Naive B cell (primary cell): ENCODE measurements around the gene GRK1. TPM values are rescaled to one million over a fixed set of nuclear protein-coding genes. Genes with fewer than 3 reads are reported as not detected.

Source experiments
- ATAC-seq, 2 donors: fragments of 150-1000 bp; cut with Tn5 transposase; 2 replicates each; pipeline ENCODE4 v1.10.0; 2021; ENCODE audit warnings: low read depth in 2 of 2, mild to moderate bottlenecking in 2 of 2, moderate library complexity in 2 of 2
- DNase-seq: peaks from one replicate; pipeline ENCODE4 v3.0.0; 2022
- H3K27ac Mint-ChIP-seq, 6 donors: one replicate each; pipeline ENCODE4 v1.8.0; 2020 to 2022; ENCODE audit warnings: mild to moderate bottlenecking in 6 of 6, mixed read lengths in 6 of 6, moderate library complexity in 5 of 6, inconsistent platforms in 2 of 6
- H3K27me3 Mint-ChIP-seq, 3 donors: one replicate each; pipeline ENCODE4 v1.8.0; 2021 to 2022; ENCODE audit warnings: mixed read lengths in 3 of 3, mild to moderate bottlenecking in 1 of 3
- H3K36me3 Mint-ChIP-seq, 2 donors: one replicate each; pipeline ENCODE4 v1.8.0; 2020 to 2022; ENCODE audit warnings: mixed read lengths in 2 of 2, inconsistent platforms in 1 of 2, mild to moderate bottlenecking in 1 of 2
- H3K4me1 Mint-ChIP-seq, 3 donors: one replicate each; pipeline ENCODE4 v1.8.0; 2020 to 2022; ENCODE audit warnings: mixed read lengths in 3 of 3, inconsistent platforms in 1 of 3, mild to moderate bottlenecking in 1 of 3, moderate library complexity in 1 of 3
- H3K4me3 Mint-ChIP-seq, 8 donors: one replicate each; pipeline ENCODE4 v1.8.0; 2020 to 2022; ENCODE audit warnings: mild to moderate bottlenecking in 8 of 8, mixed read lengths in 8 of 8, moderate library complexity in 8 of 8, inconsistent platforms in 2 of 8
- H3K9me3 Mint-ChIP-seq, 7 donors: one replicate each; pipeline ENCODE4 v1.8.0; 2020 to 2022; ENCODE audit warnings: mixed read lengths in 7 of 7, mild to moderate bottlenecking in 5 of 7, inconsistent platforms in 2 of 7, moderate library complexity in 1 of 7
- polyA plus RNA-seq, 6 donors: library from polyadenylated mRNA; unstranded; fragments of 300-500 nt; fragmentation: Illumina TruSeq; gene quantifications; one replicate each; pipeline ENCODE4 v1.2.3, GENCODE V29; 2021; ENCODE audit warnings: low read depth in 6 of 6

GRK1 gene
- polyA plus RNA-seq, 6 donors from 2014 or later: not detected

DNA sequence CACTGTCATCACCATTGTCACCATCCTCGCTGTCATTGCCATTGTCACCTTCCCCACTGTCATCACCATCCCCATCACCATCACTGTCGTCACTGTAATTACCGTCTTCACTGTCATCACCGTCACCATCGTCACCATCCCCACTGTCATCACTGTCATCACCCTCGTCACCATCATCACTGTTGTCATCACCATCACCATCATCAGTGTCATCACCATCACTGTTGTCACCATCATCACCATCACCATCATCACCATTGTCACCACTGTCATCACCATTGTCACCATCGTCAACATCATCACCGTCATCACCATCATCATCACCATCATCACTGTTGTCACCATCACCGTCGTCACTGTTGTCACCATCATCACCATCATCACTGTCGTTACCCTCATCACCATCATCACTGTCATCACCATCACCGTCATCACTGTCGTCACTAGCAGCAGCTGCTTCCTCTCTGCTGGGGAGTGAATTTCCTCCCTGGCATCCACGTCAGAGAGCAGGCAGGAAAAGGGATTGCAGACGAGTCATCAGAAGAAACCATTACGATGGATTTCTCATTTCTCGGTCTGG, 119.3 kb downstream of the GRK1 start:
- no peaks in the 10 kb centered on the region for H3K9me3 Mint-ChIP-seq
- H3K27me3 Mint-ChIP-seq: peaks cover 21 to 38% (median 26%) of the 10 kb centered on the region in 3 donors
- ATAC-seq: no peak
- no peaks in the 10 kb centered on the region for H3K4me1 Mint-ChIP-seq
- no peak overlapping the region for H3K4me3 Mint-ChIP-seq
- no peak overlapping the region for H3K27ac Mint-ChIP-seq
- DNase-seq: no peak
- peaks cover 0 to 7% of the 10 kb centered on the region in 2 donors for H3K36me3 Mint-ChIP-seq

Other genes starting within 250 kb of the GRK1 start
- under 1 TPM in 2 of 6 donors, not detected in 4; 0.54 to 0.75 TPM for gene ADPRHL1, start 213.7 kb upstream of the GRK1 start, polyA plus RNA-seq
- gene DCUN1D2, start 176.5 kb upstream of the GRK1 start, polyA plus RNA-seq: 10 to 100 TPM in 1 of 6 donors, 1 to 10 TPM in 5; 4.9 to 22.3 (median 7.1) TPM
- gene TFDP1, start 82.5 kb upstream of the GRK1 start, polyA plus RNA-seq: 10 to 100 TPM; 25.3 to 70.8 (median 42.4) TPM
- not detected for gene ATP4B, start 9.0 kb upstream of the GRK1 start, polyA plus RNA-seq
- gene TMEM255B, start 92.0 kb downstream of the GRK1 start, polyA plus RNA-seq: 1 to 10 TPM in 1 of 6 donors, under 1 TPM in 5; 0.05 to 1.5 (median 0.65) TPM
- gene GAS6, start 196.9 kb downstream of the GRK1 start, polyA plus RNA-seq: under 1 TPM in 5 of 6 donors, not detected in 1; 0.20 to 0.70 (median 0.40) TPM